A549 (cell line): ENCODE data around the gene TRAF3IP1. TPM values are rescaled to one million over a fixed set of nuclear protein-coding genes. Genes with fewer than 3 reads are reported as not detected.
A peak's percentile ranks its signal among the peaks of the same experiment; 100 is the strongest.
"Not testable (repeated sequence)": the region's sequence is repeated elsewhere in the genome, so short reads cannot be mapped to it uniquely, and the experiment has no call there.

Source experiments
- ATAC-seq, 2 experiments: fragments of 200-7000 bp in 1 of 2; fragments of >200 bp in 1 of 2; cut with Nextera tagmentation in 1 of 2; cut with Tn5 transposase in 1 of 2; 3 replicates each; pipeline versions ENCODE4 v1.8.0 to v1.9.1; 2018 to 2020; ENCODE audit warnings: mild to moderate bottlenecking in 1 of 2, moderate library complexity in 1 of 2
- CTCF ChIA-PET: fragments of 300-600 bp; sonication (Branson Sonifier 250); formaldehyde crosslinking; extraction: SDS; loops from one replicate; lab custom pipeline; 2021; ENCODE audit warnings: antibody characterized with exemption, inconsistent platforms; lab: Yijun Ruan, JAX
- POLR2A ChIA-PET: fragments of 350-600 bp; formaldehyde crosslinking; extraction: SDS; loops from one replicate; lab custom pipeline; 2021; ENCODE audit warnings: antibody characterized with exemption, inconsistent platforms; lab: Yijun Ruan, JAX
- DNase-seq, 2 experiments: peaks; one replicate each; pipeline versions ENCODE4 v3.0.0 to v3.0.0-alpha.2; 2011 to 2016; ENCODE audit warnings: low read depth in 1 of 2, low spot score in 1 of 2
- FAIRE-seq: peaks from 2 replicates; lab custom pipeline; 2011; peaks lifted over from hg19 to GRCh38; lab: Jason Lieb, UNC
- H3K27ac ChIP-seq, 2 experiments: fragments of >200 bp; sonication (Bioruptor Twin); formaldehyde crosslinking; 3 replicates each; pipeline ENCODE4 v1.5.1; 2016 to 2017
- H3K4me1 ChIP-seq: fragments of >200 bp; sonication (Bioruptor Twin); formaldehyde crosslinking; 3 replicates; pipeline ENCODE4 v1.6.1; 2016
- H3K4me2 ChIP-seq: fragments of >200 bp; sonication (Bioruptor Twin); formaldehyde crosslinking; 3 replicates; pipeline ENCODE4 v1.6.1; 2016
- H3K4me3 ChIP-seq: fragments of >200 bp; sonication (Bioruptor Twin); formaldehyde crosslinking; 3 replicates; pipeline ENCODE4 v1.5.1; 2016
- H3K9me3 ChIP-seq: fragments of >200 bp; sonication (Bioruptor Twin); formaldehyde crosslinking; 3 replicates; pipeline ENCODE4 v1.6.1; 2016
- BHLHE40 ChIP-seq: IDR thresholded peaks from 2 replicates; pipeline ENCODE4 v1.6.1; 2012; ENCODE audit warnings: low read depth, low read length, inconsistent platforms
- CTCF ChIP-seq: fragments of >200 bp; sonication (Bioruptor Twin); formaldehyde crosslinking; IDR thresholded peaks from 3 replicates; pipeline ENCODE4 v1.5.1; 2016
- EHMT2 ChIP-seq: fragments of 200-600 bp; sonication (generic); IDR thresholded peaks from 2 replicates; pipeline ENCODE4 v1.6.1; 2016; ENCODE audit warnings: antibody characterized with exemption, low read depth, mild to moderate bottlenecking, moderate library complexity
- ESRRA ChIP-seq: fragments of 150-350 bp; IDR thresholded peaks from 2 replicates; pipeline ENCODE4 v1.6.1; 2014; ENCODE audit warnings: mild to moderate bottlenecking, low read length, borderline replicate concordance
- FOSL2 ChIP-seq, 2 experiments: fragments of 450-650 bp in 1 of 2; fragments of >200 bp in 1 of 2; sonication (Bioruptor Twin) in 1 of 2; formaldehyde crosslinking; IDR thresholded peaks; 2 replicates each; pipeline versions ENCODE4 v1.5.0 to v1.6.1; 2016 to 2020; ENCODE audit warnings: mild to moderate bottlenecking in 1 of 2, moderate library complexity in 1 of 2
- HEYL ChIP-seq: fragments of 250-450 bp; sonication (Bioruptor Pico); IDR thresholded peaks from 2 replicates; pipeline ENCODE4 v1.8.0; 2021; ENCODE audit warnings: mild to moderate bottlenecking, moderate library complexity
- KDM1A ChIP-seq: fragments of 200-600 bp; sonication (generic); IDR thresholded peaks from 2 replicates; pipeline ENCODE4 v1.6.1; 2016; ENCODE audit warnings: low read depth, mild to moderate bottlenecking
- KDM5A ChIP-seq: fragments of 200-600 bp; sonication (generic); IDR thresholded peaks from 2 replicates; pipeline ENCODE4 v1.6.1; 2016; ENCODE audit warnings: antibody characterized with exemption, mild to moderate bottlenecking
- MAX ChIP-seq: IDR thresholded peaks from 2 replicates; pipeline ENCODE4 v1.6.1; 2012
- MYC ChIP-seq: IDR thresholded peaks from 2 replicates; pipeline ENCODE4 v1.6.1; 2012; ENCODE audit warnings: mild to moderate bottlenecking, inconsistent platforms, low read length, improper control_type of control experiment, borderline replicate concordance
- RAD21 ChIP-seq, 2 experiments: fragments of >200 bp in 1 of 2; sonication (Bioruptor Twin) in 1 of 2; formaldehyde crosslinking in 1 of 2; IDR thresholded peaks in 1 of 2; conservative IDR thresholded peaks in 1 of 2; 2 replicates in 1 of 2; 3 replicates in 1 of 2; pipeline ENCODE4 v1.6.1; 2012 to 2018; ENCODE audit warnings: inconsistent platforms in 1 of 2
- RCOR1 ChIP-seq: fragments of 150-350 bp; IDR thresholded peaks from 2 replicates; pipeline ENCODE4 v1.6.1; 2014; ENCODE audit warnings: antibody characterized with exemption, low read length, low read depth
- SMC3 ChIP-seq: fragments of >200 bp; sonication (Bioruptor Twin); formaldehyde crosslinking; IDR thresholded peaks from 3 replicates; pipeline ENCODE4 v1.6.1; 2018; ENCODE audit warnings: inconsistent platforms
- SREBF2 ChIP-seq: fragments of 450-650 bp; IDR thresholded peaks from 2 replicates; pipeline ENCODE4 v1.6.1; 2014; ENCODE audit warnings: mild to moderate bottlenecking, moderate library complexity
- WGBS: methylation state at CpG from one replicate; pipeline ENCODE4 v1.1.6; 2017; ENCODE audit errors: missing lambda C conversion rate; 5-methylcytosine and 5-hydroxymethylcytosine counted together
- polyA plus RNA-seq, 4 experiments: library from polyadenylated mRNA; depleted of rRNA in 3 of 4; stranded (reverse); fragments of >200 nt; fragmentation: RNase III in 1 of 4; extraction: RNeasy Plus Mini Kit Qiagen cat#74134 plus additional on column Dnase treatment in 1 of 4; gene quantifications; 2 replicates in 3 of 4; 3 replicates in 1 of 4; pipeline ENCODE4 v1.2.3, GENCODE V29; 2011 to 2017

Gene TRAF3IP1
- polyA plus RNA-seq, 2 of the 4 experiments (the other 2 are of a cell fraction), result 10.6 to 19.2 TPM

GRCh38 chr2:238306672-238306998, 13.7 kb upstream of the TRAF3IP1 start:
- ChIA-PET POLR2A (no interaction called here), CTCF (interaction anchor here (1.7 to 5.0 kb wide), 4 partner anchors 16 to 50 kb away, joined by 8 to 29 read pairs (median 20); partner anchors contain the start of gene PER2)
- DNase-seq, result no peak
- H3K4me3 ChIP-seq, result no peak overlapping the region
- H3K27ac ChIP-seq, result no peak overlapping the region; a peak in 1 of 6 replicates
- no peak overlapping the region for H3K4me2 ChIP-seq
- ATAC-seq, result no peak
- TF ChIP-seq SMC3, result no peak
- no peak for TF ChIP-seq CTCF
- no peak for TF ChIP-seq RCOR1
- no peak for TF ChIP-seq FOSL2 (IDR thresholded peaks at IDR 0.05)
- no peak for TF ChIP-seq FOSL2 (CRISPR knock-in tag; IDR thresholded peaks at IDR 0.05)
- no peak for TF ChIP-seq KDM1A
- no peak for TF ChIP-seq KDM5A
- no peak for TF ChIP-seq MAX
- TF ChIP-seq BHLHE40, result no peak
- no peak for TF ChIP-seq ESRRA
- TF ChIP-seq SREBF2, result no peak
- no peak for TF ChIP-seq EHMT2
- TF ChIP-seq MYC, result no peak
- TF ChIP-seq, all 56 proteins: peak for 0
- Histone ChIP-seq H3K9me3 (no peaks in the 10 kb centered on the region), H3K4me1 (peaks cover 19% of the 10 kb centered on the region)
- WGBS, result 76% methylated on average over 5 of the region's 5 CpGs
- FAIRE-seq, result no peak

- Histone ChIP-seq H3K27ac (no peak overlapping the region), H3K4me1 (peaks cover 12% of the 10 kb centered on the region; the same call in 1 of the 3 replicates)
- TF ChIP-seq CTCF (peak; percentile 18; the same call in 1 of the 3 replicates), HEYL (CRISPR knock-in tag) (no peak), RAD21 (conservative IDR thresholded peaks at IDR 0.05 in 1 of 2, IDR thresholded peaks at IDR 0.05 in 1 of 2) (peak in 1 of 2 experiments; percentile 44; a peak in 2 of 5 replicates)
- TF ChIP-seq, all 56 proteins: peak for 2
- Histone ChIP-seq H3K4me2 (no peak overlapping the region), H3K9me3 (no peaks in the 10 kb centered on the region), H3K4me3 (no peak overlapping the region)
- peak in 1 of 2 experiments; percentile 67; a peak in 3 of 6 replicates for ATAC-seq
- CTCF ChIA-PET, result interaction anchor here (0.6 to 2.7 kb wide), 10 partner anchors 11 to 550 kb away, joined by 3 to 8 read pairs (median 4); no protein-coding TSS in a partner anchor
- FAIRE-seq, result no peak
- no peak for DNase-seq
- 60% methylated on average over 2 of the region's 2 CpGs for WGBS
- POLR2A ChIA-PET, result no interaction called here
These were observed 12.1 kb upstream of the TRAF3IP1 start for GRCh38 chr2:238308177-238308576.

GRCh38 chr2:238310721-238311120, 9.6 kb upstream of the TRAF3IP1 start:
- FAIRE-seq, POLR2A ChIA-PET, H3K4me2 ChIP-seq, H3K4me3 ChIP-seq, H3K27ac ChIP-seq, ATAC-seq, H3K4me1 ChIP-seq, H3K9me3 ChIP-seq, DNase-seq: not testable (repeated sequence)
- CTCF ChIA-PET, result interaction anchor here (0.6 to 1.1 kb wide), 3 partner anchors 11 to 638 kb away, joined by 3 to 4 read pairs (median 3); no protein-coding TSS in a partner anchor
- WGBS, result 85% methylated on average over 14 of the region's 14 CpGs
